RWPE1 (cell line): ENCODE results near the gene IRAK4.
A peak's percentile ranks its signal among the peaks of the same experiment; 100 is the strongest.

Source experiments
- CTCF ChIA-PET: fragments of 350-600 bp; sonication (Branson Sonifier 250); formaldehyde crosslinking; extraction: SDS; loops from one replicate; lab custom pipeline; 2021; lab: Yijun Ruan, JAX
- POLR2A ChIA-PET: fragments of 400-600 bp; formaldehyde crosslinking; extraction: SDS; loops from one replicate; lab custom pipeline; 2020; ENCODE audit warnings: antibody characterized with exemption; ENCODE audit not compliant: low non-redundant PET; lab: Yijun Ruan, JAX
- DNase-seq: peaks from one replicate; pipeline ENCODE4 v3.0.0; 2012; ENCODE audit warnings: low spot score
- H3K27ac ChIP-seq: fragments of 450-650 bp; 2 replicates; pipeline ENCODE4 v1.5.1; 2017
- TF ChIP-seq, protein P1 (sequence below): fragments of 450-650 bp; conservative IDR thresholded peaks from 2 replicates; pipeline ENCODE4 v1.5.1; 2017; ENCODE audit warnings: low read depth, mild to moderate bottlenecking

Gene IRAK4

GRCh38 chr12:43805860-43806736, 47.3 kb downstream of the IRAK4 start, which contains the start of gene TWF1:
TWF1 (minus strand) TSS chr12:43806317; CDS start chr12:43806245, 72 bp downstream.
- H3K27ac ChIP-seq, result peak within 1 kb of the TSS; percentile 90
- CTCF ChIA-PET, result interaction anchor here (0.5 to 2.9 kb wide), 9 partner anchors 12 to 76 kb away, joined by 3 to 10 read pairs (median 3); partner anchors contain the start of genes IRAK4 and PUS7L

GRCh38 chr12:43806737-43807072, 48.0 kb downstream of the IRAK4 start:
- CTCF ChIA-PET, result interaction anchor here (1.1 to 2.9 kb wide), 2 partner anchors 27 to 76 kb away, joined by 8 to 10 read pairs; no protein-coding TSS in a partner anchor

More at GRCh38 chr12:43805860-43806736, 47.3 kb downstream of the IRAK4 start, which contains the start of gene TWF1:
- peak; percentile 75 for DNase-seq
- POLR2A ChIA-PET, result interaction anchor here (0.9 to 1.4 kb wide), 3 partner anchors 13 to 77 kb away, joined by 3 to 4 read pairs (median 4); partner anchors contain the start of gene TMEM117
- TF ChIP-seq, protein P1, sequence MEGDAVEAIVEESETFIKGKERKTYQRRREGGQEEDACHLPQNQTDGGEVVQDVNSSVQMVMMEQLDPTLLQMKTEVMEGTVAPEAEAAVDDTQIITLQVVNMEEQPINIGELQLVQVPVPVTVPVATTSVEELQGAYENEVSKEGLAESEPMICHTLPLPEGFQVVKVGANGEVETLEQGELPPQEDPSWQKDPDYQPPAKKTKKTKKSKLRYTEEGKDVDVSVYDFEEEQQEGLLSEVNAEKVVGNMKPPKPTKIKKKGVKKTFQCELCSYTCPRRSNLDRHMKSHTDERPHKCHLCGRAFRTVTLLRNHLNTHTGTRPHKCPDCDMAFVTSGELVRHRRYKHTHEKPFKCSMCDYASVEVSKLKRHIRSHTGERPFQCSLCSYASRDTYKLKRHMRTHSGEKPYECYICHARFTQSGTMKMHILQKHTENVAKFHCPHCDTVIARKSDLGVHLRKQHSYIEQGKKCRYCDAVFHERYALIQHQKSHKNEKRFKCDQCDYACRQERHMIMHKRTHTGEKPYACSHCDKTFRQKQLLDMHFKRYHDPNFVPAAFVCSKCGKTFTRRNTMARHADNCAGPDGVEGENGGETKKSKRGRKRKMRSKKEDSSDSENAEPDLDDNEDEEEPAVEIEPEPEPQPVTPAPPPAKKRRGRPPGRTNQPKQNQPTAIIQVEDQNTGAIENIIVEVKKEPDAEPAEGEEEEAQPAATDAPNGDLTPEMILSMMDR, result peak; percentile 14

DNA sequence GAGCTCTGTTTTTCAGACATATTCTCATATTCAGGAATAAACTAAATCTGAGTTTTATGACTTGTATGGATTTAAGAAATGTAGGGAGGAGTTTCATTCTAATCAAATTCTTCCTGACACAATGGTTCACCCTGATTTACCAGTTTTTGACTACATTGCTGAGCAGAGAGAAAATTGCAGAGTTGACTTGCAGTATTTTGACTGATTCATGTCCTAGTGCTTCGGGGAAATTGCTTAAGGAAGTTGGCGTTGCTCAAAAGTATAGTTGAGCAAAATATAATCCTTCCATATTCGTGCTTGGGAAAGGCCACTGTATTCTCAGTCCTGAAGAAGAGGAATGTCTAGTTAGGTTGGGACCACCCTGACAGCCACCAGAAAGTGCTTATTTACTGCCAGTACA, 48.6 kb downstream of the IRAK4 start:
- ChIA-PET CTCF (no interaction called here), POLR2A (no interaction called here)
- H3K27ac ChIP-seq, result no peak overlapping the region
- TF ChIP-seq, protein P1, result no peak
- DNase-seq, result no peak

More at GRCh38 chr12:43806737-43807072, 48.0 kb downstream of the IRAK4 start:
- POLR2A ChIA-PET, result interaction anchor here (0.9 to 1.4 kb wide), 2 partner anchors 13 to 29 kb away, joined by 4 read pairs; partner anchors contain the start of gene TMEM117
- TF ChIP-seq, protein P1, result no peak
- H3K27ac ChIP-seq, result peak overlapping the region; percentile 90
- no peak for DNase-seq

- POLR2A ChIA-PET, result no interaction called here
- TF ChIP-seq, protein P1, result no peak
- no peak for DNase-seq
- CTCF ChIA-PET, result interaction anchor here (1.8 kb wide), 1 partner anchor 71 kb away, joined by 7 read pairs; no protein-coding TSS in a partner anchor
- no peak overlapping the region for H3K27ac ChIP-seq
These were observed 53.3 kb downstream of the IRAK4 start for GRCh38 chr12:43812057-43812456.

DNA sequence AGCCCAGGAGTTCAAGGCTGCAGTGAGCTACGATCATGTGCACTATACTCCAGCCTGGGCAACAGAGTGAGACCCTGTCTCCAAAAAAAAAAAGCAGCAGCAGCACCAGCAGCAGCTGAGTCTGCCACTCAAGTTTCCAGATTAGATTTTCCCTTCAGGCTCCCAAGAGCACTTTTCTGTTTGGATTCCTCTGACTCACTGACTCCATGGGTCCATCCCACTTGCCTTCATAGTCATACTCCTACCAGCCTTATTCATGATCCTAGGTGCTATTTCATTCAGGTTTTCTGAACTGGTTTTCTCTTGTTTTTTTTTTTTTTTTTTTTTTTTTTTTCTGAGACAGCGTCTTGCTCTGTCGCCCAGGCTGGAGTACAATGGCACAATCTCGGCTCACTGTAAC, 54.2 kb downstream of the IRAK4 start:
- ChIA-PET POLR2A (no interaction called here), CTCF (interaction anchor here (0.6 kb wide), 1 partner anchor 84 kb away, joined by 3 read pairs; no protein-coding TSS in a partner anchor)
- DNase-seq, result peak; percentile 34
- H3K27ac ChIP-seq, result no peak overlapping the region
- TF ChIP-seq, protein P1, result no peak

- ChIA-PET POLR2A (no interaction called here), CTCF (interaction anchor here (0.6 to 0.7 kb wide), 2 partner anchors 88 to 1530 kb away, joined by 3 read pairs; no protein-coding TSS in a partner anchor)
- no peak overlapping the region for H3K27ac ChIP-seq
- TF ChIP-seq, protein P1, result no peak
- no peak for DNase-seq
These were observed 56.7 kb downstream of the IRAK4 start for GRCh38 chr12:43815416-43815815.
